ENCODE data around the gene CSN3.

GRCh38 chr4:70299643-70300042 is 57.2 kb downstream of the CSN3 start:
- TF ChIP-seq CTCF (IDR thresholded peaks at IDR 0.05) (no peak), ZFX (IDR thresholded peaks at IDR 0.05; ENCODE audit: borderline replicate concordance) (no peak)
